HG03060 (cell line): ENCODE data around the gene PHLDA3.
A peak's percentile ranks its signal among the peaks of the same experiment; 100 is the strongest.
"Not testable (repeated sequence)": the region's sequence is repeated elsewhere in the genome, so short reads cannot be mapped to it uniquely, and the experiment has no call there.

ENCODE experiments used
- ATAC-seq: cut with Tn5 transposase; IDR thresholded peaks from one replicate; pipeline ENCODE4 v1.9.1; 2021; ENCODE audit warnings: low read depth, moderate number of reproducible peaks; ENCODE audit not compliant: unreplicated experiment

The PHLDA3 gene

DNA sequence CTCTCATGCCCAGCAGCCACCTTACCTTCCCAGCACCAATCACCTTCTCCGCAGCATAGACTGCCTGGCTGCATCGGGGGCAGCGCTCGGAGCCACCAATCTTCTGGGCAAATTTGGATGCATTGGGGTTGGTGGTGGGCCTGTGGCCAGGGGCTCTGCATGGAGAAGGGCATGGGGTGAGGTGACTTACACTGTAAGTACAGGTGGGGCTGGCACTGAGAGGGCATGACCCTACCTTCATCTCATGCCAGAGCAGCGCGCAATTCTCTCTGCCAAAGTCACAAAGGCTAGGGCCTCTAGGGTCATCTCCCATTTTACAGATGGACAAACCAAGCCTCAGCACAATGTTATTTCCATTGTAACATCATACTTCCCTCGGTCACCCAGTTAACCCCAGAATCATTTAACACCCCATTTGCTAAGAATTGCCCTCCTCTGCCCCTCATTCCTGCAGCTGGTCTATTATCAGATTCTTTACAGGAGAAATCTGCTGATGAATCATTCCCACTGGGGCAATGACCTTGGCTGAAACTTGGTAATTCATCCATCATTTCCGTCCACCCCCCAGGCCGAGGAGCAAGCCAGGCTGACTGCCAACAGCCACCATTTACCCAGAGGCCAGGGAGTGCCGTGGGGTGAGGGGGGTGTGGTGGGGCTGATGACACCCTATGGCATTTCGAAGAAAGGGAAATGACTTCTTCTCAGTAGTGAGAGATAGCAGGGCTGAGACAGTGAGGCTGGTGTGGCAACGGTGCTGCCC, 20.0 kb upstream of the PHLDA3 start:
- no peak for ATAC-seq

DNA sequence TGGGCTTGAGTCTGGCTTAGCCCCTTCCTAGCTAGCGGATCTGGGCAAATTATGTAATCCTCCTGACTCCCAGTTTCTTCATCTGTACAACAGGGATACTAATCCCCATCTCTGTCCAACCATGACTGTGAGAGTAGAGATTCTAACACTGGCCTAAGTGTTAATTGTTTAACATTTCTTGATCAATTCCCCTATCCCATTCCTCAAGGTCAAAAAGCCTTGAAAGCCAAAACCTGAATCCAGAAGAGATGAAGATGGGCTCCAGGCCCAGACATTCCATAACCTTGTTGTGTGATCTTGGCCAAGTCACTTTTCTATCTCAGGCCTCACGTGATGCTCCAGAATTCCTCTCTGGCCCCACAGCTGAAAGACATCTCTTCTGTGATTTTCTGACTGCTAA, 18.8 kb upstream of the PHLDA3 start:
- ATAC-seq = no peak

DNA sequence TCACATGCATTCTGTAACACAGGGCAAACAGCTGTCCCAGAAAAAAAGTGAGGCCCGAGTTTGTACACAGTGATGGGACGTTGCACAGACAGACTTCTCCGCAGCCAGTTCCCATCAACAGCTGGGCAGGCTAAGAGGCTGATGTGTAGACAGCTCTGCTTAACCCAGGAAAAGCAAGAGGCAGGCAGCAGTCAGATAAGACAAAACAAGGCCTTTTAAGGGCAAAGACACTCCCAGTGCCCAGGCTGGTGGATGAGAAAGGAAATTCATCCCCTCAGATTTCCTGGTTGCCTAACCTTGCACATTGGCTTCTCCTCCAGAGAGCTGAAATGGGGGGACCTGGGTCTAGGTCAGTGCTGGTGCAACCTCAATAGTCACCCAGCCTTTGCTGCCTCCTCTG, 17.2 kb upstream of the PHLDA3 start:
- ATAC-seq = no peak

DNA sequence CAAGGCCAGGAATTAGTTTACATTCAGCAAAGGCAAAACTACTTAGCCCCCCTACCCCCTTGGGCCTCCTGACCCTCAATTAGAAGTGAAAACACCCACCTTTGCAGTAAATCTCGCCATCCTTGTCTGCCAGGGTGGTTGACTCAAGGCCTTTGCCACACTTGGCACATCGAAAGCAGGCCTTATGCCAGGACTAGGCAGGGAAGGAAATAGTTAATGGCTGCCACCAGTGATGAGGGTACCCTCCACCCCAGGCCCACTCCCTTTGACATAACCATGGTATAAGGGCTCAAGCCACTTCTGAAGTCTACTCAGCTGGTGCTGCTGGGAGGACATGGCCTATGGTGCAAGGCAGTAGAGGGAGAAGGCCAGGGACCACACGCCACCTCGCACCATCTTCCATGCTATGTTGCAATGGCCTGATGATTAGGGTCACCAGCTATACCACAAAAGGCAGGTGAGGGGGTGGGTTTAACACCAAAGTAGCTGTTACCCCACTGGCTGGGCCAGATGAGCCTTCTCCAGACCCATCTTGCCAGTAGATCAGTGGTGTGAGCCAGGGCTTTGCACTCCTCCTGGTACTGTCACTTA, 16.3 kb upstream of the PHLDA3 start:
- ATAC-seq = no peak

- ATAC-seq = no peak
These were observed 14.5 kb upstream of the PHLDA3 start for GRCh38 chr1:201483373-201483949.

- no peak for ATAC-seq
These were observed 13.8 kb upstream of the PHLDA3 start for GRCh38 chr1:201482755-201483154.

- ATAC-seq = peak; percentile 40
These were observed 12.9 kb upstream of the PHLDA3 start for GRCh38 chr1:201481761-201482493.

DNA sequence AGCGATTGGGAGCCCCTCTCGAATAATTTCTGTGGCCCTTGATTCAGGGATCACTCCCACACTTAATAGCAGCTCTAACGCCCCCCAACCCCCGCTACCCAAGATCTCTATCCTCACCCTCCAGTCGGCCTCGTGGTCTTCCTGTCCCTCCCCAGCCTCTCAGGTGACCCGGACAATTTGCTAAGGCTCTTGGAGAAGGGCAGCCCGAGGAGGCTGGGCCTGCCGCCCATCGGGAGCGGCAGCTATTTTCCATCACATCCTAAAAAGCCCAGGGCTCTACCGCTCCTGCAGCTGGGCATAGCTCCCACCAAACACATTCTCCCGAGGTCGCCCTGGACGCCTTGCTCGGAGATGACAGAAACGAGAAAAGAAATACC, 12.0 kb upstream of the PHLDA3 start:
- no peak for ATAC-seq

GRCh38 chr1:201480231-201481003, 11.4 kb upstream of the PHLDA3 start:
- no peak for ATAC-seq

GRCh38 chr1:201479201-201479730, 10.3 kb upstream of the PHLDA3 start:
- no peak for ATAC-seq

GRCh38 chr1:201478666-201479065, 9.7 kb upstream of the PHLDA3 start:
- not testable (repeated sequence) for ATAC-seq

GRCh38 chr1:201476670-201477344, 7.8 kb upstream of the PHLDA3 start:
- ATAC-seq = no peak

DNA sequence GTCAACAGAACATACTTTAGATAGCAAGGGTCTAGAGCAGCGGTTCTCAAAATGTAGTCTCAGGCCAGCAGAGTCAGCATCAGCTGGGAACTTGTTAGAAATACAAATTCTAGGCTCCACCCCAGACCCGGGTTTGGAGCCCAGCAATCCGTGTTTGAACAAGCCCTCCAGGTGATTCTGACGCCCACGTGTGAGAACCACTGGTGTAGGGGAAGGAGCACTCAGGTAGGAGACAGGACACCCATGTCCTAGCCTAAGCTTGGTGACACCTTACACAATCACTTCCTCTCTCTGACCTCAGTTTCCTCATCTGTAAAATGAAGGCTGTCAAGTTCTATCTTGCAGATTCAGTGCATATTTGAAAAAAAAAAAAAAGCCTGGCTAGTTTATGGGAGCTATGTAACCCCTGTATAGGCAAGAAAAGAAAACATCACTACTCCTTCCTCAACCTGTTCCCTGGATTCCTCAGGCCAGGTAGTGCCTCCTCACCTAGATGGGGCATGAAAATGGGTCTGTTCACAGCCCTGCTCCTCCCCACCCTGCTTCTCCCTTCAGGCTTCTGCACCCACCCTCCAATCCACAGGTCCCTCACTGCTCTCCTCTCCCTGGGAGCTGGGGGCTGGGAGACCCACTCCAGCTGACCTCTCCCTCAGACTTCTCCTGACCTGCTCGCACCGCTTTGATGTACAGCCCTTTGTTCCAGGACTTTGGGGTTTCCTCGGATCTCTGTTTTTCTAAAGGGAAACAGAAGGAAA, 7.1 kb upstream of the PHLDA3 start:
- ATAC-seq = no peak

GRCh38 chr1:201475130-201475529, 6.1 kb upstream of the PHLDA3 start:
- no peak for ATAC-seq

DNA sequence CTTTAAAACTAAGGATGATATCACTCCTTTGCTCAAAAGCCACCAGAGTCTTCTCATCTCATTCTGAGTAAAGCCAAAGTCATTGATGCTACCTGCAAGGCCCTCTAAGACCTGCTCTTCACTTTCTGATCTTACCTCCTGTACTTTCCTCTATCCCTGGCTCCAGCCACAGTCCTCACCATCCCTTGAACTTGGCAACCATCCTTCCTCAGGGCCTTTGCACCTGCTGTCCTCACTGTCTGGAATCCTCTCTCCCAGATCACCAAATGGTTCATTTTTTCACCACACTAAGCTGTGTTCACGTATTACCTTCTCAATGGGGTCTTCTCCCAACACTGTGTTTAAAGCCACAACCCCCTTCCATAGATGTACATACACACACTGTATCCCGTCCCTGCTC, 4.3 kb upstream of the PHLDA3 start:
- ATAC-seq = no peak

DNA sequence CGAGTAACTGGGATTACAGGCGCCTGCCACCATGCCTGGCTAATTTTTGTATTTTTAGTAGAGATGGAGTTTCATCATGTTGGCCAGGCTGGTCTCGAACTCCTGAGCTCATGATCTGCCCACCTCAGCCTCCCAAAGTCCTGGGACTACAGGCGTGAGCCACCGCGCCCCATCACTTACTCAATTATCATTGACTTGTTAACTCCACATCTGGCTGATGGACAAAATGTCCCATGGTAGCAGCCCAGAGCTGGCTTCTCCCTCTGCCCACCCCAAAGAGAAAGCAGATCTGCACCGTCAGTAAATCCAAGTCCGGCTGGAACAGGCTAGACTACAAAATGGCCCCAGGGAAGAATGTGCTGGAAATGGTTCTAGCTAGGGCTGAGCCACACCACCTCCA, 3.3 kb upstream of the PHLDA3 start:
- ATAC-seq = not testable (repeated sequence)

DNA sequence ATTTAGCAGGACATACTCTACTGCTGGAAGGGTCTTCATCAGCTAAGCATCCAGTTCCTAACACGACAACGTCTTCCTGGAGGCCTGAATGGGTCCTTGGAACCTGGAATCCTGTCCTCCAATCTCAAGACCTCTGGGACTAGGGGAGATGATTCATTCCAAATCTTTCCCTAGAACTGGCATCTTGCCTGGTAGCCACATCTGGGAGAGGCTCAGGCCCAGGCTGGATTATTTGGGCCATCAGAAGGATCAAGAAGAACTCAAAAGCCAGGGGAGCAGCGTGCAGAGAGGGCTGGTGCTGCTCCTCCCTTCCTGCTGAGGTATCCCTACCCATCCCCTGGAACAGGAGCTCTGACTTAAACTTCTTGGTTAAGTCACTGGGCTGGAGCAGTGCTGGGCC, 2.8 kb upstream of the PHLDA3 start:
- no peak for ATAC-seq

DNA sequence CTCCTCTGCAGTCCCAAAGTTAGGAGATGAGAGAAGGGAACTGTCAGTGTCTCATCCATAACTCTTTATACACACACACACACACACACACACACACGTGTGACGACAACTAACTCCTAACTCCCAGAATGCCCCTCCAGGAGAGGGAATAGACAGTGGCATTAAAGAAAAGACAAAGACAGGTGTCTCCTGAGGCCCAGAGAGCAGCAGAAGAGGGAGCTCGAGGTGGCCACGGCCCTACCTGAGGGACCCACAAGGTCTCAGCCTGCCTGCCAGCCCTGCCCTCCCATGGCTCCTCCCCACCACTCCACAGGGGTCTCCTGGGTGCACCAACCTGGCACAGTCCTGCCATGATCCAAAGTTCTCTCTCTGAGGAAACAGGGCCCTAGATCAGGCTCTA, 1.6 kb upstream of the PHLDA3 start:
- no peak for ATAC-seq

DNA sequence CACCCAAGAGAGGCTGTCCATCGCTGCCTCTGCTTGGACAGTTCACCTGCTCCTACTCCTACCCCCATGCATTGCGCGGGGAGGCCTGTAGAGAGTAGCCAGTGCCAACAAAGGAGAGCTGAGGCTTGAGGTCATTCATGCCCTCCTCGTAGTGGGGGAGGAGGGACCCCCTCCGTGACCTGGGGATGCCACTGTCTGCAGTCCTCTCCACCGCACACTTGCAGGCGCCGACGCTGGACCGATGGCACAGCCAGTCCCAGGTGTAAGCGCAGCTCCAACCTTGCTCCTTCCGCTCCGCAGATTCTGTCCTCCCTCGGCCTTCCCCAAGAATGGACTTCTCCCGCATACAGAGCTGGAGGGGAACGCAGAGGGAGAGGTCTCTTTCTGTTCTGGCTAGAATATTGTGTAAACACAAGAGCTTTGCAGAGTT, 672 bp upstream of the PHLDA3 start:
- ATAC-seq = no peak
